Esophagus squamous epithelium (tissue), 4 donors: Measurements from ENCODE around the gene CANX.

Experiments used
- CTCF ChIP-seq, 6 experiments: fragments of 450-650 bp in 4 of 6; fragments of 200-600 bp in 2 of 6; sonication (generic) in 2 of 6; IDR thresholded peaks; one replicate each; pipeline ENCODE4 v1.5.1; 2016 to 2019; ENCODE audit warnings: antibody characterized with exemption in 6 of 6, mild to moderate bottlenecking in 4 of 6, moderate library complexity in 4 of 6
- POLR2A ChIP-seq, 4 donors: fragments of 450-650 bp; IDR thresholded peaks; one replicate each; pipeline ENCODE4 v1.6.1; 2017; ENCODE audit warnings: antibody characterized with exemption in 4 of 4, mild to moderate bottlenecking in 4 of 4, moderate library complexity in 3 of 4

DNA sequence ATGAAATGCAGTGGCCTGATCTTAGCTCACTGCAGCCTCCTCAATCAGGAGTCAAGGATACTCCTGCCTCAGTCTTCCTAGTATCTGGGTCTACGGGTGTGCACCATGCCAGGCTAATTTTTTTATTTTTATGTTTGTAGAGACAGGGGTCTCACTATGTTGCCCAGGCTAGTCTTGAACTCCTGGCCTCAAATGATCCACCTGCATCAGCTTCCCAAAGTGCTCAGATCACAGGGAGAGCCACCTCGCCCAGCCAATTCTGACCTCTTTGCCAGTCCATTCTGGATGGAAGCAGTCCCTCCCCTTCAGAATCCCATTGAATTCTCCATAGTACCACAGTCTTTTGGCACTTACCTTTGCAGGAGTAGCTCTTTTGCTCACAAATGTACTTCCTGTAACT, 1.7 kb upstream of the CANX start:
- TF ChIP-seq POLR2A (IDR thresholded peaks at IDR 0.05) (no peak), CTCF (IDR thresholded peaks at IDR 0.05) (no peak)
